HG03280 (cell line): ENCODE results near the gene BNC2.

Experiments used
- ATAC-seq: cut with Tn5 transposase; IDR thresholded peaks from one replicate; pipeline ENCODE4 v1.9.1; 2021; ENCODE audit warnings: mild to moderate bottlenecking, moderate library complexity; ENCODE audit not compliant: unreplicated experiment

BNC2 gene

DNA sequence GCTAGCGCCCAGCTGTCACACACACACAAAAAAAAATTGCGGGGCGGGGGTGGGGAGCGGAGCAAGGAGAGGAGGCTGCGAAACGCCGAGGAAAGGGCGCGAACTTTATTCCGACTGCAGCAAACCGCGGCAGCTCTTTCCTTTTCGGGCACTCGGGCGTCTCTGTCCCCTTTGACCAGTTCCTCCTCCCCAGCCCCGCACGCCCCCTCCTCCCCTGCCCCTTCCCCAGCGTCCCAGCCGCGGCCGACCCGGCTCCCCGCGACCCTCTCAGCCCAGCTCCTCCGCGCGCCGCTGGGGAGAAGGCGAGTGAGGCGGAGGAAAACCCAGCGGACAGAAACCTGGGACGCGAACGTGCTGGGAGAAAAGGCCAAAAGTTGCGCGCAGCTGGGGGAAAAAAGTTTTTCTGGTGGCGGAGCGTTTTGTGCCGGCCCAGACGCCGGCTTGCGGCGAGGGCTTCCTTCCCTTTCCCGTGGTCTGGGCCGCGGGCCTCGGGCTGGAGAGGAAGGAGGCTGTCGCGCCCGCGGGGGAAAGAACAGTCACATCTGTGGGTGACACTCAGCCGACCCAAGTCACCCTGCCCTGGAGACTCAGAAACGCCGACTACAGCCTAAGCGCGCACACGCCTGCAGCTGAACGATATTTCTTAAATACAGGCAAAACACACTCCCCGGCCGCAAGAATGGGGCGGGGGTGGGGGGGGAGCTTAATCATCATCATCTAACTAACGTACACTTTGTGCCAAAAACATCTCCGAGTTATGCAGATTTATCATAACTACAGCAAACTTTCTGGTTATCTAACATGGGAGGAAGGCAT lies 1.1 kb upstream of the BNC2 start:
- no peak for ATAC-seq

DNA sequence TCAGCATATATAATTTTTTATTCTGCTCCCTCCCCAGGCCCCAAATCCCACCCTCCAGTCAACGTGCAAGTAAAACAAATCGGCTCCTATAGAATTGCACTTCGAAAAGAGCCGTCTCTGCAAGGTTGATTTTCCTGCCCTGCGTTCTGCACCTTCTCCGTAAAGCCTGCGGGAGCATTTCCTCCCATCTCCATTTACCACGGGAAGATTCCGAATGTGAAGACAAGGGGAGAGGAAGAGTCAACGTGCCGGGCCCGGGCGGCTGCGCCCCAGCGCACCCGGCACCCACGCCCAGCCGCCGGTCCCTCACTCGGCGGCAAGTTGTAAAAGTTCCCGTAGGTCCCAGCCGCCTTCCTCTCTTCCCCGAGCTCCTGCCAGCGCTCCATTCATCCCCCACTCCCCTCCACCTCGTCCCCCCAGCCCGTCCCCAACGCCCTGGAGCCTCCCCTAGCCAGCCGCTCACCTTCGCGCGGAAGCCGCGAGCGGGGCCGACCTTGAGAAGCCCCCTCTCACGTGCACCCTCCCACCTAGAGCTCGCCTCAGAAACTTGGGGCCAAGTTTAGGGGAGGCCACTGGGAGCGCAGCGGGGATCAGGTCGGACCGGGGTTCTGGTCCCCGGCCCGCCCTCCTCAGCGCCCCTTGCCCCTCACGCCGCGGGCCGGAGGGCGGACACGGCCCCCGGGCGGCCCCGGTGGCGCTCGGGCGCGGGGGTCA lies 431 bp downstream of the BNC2 start:
- no peak for ATAC-seq

DNA sequence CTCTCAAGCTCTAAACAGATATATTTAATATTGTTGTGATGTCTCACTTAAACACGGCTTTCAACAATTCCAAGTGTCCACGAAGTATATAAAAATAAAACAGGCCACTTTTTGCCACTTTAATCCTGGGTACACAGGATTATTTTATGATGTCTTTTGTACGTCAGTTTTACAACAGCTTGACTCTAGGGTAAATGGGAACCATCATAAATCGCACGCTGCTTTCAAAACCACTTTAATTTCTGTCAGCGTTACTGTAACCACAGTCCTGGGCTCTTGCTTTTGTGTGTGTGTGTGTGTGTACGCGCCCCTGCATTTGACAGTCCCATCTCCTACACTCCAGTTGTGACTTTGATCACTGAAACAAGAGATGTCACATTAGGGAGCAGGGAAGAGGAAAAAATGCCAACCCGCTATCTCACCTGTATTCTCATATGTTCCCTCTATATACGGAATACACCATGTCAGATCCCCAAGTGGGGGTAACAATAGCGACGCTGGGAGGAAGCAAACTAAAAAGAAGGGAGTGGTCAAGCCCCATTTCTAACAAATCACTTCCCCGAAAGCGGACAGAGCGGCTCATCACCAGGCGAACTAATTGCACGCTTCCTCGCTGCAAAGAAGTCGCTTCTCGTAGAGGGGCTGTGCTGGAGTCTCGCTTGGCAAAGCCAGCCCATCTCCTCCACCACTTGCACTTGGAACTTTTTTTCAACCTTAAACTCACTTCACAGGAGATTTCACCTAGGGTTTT lies 1.2 kb downstream of the BNC2 start:
- ATAC-seq: no peak

DNA sequence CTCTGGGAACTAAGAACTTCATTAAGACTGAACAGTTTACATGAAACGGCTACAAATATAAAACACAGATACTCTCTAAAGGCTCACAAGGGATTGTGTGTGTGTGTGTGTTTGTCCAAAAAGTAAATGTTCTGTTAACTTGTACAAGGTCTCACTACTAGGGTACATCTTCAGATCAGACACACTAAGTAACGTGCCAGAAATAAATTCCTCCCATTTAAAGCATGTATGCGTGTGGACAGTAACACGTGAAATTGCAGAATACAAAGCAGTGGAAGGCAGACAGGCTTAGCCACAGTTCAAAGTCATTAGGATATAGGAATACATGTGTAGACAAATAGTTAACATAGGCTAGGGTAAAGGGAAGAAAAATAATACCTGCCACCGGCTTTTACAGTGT lies 1.8 kb downstream of the BNC2 start:
- no peak for ATAC-seq

DNA sequence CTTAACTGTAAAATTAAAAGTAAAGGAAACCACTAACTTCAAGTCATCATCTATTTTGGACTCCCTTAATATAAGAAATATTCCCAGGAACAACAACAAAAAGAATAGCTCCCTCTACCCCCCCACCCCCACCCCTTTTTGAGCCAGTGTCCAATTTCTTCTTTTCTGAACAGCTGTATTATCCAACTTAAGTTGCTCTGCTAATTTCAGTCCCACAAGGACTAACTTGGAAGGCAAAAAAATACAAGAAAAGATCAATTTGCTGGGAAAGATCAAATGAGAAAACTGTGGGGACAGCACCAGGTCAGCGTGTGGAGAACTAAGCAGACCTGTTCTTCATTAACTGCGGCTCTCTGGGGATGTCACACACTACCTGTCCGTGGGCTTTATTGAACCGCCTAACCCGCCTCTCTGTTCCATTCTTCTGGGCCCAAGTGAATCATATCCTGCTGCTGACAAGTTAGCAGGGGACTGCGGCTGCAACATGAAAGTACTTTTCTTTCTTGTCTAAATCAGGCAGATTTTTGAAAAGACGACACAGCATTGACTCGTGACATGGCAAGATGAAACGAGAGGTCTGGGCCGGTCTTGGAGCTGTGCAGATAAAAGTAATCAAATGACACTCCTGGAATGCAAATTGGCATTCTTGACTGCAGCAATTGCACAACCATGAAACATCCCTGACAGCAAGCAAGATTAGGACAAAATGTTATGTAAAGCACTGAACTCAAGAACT lies 2.7 kb downstream of the BNC2 start:
- no peak for ATAC-seq

DNA sequence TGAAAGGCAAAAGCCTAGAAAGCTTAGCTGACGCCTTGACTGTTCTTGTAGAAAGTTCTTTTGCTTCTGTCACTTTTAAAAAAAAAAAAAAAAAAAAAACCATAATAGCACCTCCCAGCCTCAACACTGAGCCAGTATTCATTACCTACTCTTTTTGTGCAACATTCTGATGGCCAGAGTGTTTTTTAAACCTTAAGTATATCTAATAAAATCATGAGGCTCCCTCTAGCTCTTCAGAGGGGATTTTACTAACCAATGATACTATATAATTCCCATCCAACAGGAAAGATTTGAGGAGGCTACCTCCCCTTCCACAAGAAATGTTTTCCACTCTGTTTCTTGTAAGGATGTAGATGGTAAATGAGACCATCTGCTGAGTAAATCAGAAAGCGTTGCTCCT lies 3.9 kb downstream of the BNC2 start:
- no peak for ATAC-seq

DNA sequence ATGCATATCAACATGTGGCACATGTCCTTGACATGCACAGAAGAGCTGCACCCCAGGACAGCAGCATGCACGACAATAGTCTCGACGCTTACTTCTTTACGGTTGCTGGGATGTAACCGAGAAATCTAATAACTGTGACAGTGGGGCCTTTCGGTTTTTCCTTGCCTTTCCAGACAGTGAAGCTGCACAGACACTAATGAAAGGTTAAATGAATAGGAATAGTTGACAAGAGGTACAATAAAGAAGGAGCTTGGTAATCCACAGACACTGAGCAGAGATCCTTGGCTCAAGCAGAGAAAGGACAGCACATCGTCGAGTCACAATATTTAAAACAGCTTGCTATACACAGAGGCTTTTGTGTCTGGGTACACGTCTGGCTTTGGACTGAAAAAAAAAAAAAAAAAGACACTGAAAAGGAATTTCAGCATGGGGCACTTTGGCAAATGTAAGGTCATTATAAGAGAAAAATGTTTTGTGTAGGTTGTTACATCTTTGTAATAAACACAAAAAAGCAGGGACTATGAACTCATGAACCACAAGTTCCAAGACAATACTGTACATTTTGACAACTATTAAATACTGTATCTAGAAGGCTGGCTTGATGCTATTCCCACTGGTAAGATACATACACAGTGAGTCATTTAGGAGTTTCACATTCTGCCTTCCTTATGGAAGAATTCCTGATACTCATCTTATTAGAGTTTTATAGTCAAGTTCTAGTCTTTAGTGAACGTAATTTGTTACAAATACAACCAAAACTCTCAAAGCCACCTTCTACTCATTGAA lies 5.6 kb downstream of the BNC2 start:
- no peak for ATAC-seq

DNA sequence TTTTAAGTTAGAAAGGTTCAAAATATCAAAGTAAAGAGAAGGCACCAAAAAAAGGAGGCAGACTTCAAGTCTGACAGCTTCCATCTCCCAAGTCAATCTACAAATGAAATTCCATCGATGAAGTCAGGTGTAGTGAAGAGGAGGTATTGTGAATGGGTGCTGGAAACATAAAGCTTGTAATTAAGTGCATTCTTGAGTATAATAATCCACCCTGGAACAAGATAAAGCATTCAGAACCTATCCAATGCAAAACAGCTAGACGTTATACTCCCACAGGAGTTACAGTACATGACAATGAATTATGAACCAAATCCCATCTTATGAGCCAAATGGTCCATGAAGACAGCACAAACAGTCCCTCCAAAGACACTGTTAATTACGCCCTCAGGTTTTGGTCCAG lies 22.3 kb downstream of the BNC2 start:
- no peak for ATAC-seq

DNA sequence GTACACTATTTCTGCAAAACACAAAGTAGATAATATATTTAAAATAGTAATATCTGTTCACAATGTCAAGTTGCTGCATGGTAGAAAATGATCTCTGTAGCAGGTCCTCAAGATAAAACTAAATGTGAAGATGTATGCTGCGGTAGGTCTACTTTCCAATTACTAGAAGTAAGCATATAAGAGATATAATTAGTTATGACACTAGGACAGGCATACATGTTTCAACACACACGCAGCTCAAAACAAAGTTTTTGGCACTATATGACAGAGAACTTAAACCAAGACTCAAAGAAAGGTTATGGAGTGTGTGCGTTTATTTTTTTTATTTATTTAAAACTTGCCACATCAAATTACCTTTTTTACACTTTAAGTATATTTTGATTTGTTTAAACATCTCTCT lies 23.5 kb downstream of the BNC2 start:
- ATAC-seq: no peak

DNA sequence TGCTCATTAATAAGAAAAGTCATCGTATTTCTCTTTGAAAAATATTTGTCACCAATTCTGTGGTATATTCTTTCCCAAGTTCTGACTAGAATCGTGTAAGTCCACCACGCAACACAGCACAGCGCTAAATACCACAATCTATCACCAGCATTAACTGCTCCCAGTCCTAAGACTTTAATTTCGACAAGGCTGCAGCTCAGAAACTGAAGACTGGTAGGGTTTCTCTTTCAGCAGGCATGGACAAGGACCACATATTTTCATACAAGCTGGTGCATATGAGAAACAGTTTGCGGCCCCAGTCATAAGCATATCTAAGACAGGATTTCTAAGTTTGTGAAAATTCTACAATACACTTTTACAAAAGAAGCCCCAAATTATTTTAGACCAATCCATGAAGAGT lies 24.1 kb downstream of the BNC2 start:
- no peak for ATAC-seq

DNA sequence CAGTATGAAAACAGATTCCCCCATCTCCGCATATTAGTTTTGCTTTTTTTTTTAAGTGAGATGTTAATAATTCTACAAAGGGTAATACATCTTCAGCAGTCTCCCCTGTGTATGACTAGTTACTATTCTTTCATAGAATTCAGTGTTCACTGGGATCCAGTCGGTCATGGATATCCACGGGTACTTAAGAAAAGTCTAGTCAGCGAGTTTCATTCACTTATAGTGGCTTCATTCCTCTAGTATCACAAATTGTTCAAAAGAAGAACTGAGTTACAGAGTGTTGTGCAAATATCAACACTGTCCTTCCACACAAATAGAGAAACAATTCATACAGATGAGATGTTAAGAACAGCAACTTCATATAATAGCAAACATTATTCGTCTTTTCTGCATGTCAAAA lies 35.7 kb downstream of the BNC2 start:
- no peak for ATAC-seq

DNA sequence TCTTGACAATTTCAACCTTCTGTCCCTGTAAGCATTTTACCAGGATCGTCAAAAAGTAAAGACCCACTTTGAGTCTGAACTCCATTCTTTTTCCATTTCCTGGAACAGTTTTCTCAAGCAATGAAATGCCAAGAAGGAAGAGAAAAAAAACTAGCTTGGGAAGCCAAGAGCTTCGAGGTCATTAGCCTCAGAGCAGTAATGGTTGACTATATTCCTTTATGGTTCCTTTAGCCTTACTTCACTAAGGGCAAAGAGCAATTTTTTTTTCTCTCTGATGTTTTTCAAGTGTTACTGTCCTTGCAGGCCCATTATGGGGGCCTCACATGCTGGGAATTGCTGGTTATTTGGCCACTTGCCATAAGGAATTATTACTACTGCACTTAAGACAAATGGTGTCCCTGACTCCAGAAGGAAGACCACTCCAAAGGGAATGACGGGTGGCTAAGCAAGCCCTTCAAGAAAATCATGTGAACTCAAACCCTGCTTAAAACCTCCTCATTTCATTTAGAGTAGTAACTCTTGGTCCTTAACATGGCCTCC lies 37.1 kb downstream of the BNC2 start:
- ATAC-seq: no peak

DNA sequence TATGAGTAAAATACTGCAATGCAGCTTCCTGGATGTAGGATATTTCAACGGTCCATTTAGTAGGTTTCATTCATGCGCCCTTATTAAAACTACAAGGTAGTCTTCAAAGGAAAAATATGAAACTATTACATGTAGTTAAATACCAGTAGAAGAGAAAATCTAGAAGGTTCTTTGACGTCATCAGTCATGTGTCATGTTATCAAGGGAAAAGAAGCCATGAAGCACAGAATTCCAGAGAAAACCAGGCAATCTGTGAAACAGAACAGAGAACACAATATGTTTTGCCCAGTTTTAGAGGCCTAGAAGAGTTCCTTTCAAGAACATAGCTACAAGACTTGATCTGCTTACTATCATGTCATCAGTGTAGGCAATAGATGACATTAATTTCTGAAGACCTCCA lies 38.4 kb downstream of the BNC2 start:
- no peak for ATAC-seq

DNA sequence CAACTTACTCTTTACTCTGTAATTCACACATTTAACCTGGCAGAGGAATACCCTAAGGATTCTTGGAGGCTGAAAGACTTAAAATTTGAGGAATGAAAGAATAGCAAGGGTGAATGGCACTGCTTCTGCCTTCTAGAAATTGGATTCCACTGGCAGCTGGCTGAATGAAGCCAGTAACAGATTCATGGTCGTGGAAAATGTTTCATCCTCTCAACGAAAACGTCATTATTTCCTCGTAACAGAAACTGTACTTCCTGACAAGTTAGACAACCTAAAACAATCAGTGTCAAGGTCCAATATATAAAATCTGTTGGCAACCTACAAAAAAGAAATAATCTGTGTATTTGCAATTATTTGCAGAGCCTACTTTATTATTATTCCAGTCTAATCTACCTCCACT lies 39.7 kb downstream of the BNC2 start:
- ATAC-seq: no peak

DNA sequence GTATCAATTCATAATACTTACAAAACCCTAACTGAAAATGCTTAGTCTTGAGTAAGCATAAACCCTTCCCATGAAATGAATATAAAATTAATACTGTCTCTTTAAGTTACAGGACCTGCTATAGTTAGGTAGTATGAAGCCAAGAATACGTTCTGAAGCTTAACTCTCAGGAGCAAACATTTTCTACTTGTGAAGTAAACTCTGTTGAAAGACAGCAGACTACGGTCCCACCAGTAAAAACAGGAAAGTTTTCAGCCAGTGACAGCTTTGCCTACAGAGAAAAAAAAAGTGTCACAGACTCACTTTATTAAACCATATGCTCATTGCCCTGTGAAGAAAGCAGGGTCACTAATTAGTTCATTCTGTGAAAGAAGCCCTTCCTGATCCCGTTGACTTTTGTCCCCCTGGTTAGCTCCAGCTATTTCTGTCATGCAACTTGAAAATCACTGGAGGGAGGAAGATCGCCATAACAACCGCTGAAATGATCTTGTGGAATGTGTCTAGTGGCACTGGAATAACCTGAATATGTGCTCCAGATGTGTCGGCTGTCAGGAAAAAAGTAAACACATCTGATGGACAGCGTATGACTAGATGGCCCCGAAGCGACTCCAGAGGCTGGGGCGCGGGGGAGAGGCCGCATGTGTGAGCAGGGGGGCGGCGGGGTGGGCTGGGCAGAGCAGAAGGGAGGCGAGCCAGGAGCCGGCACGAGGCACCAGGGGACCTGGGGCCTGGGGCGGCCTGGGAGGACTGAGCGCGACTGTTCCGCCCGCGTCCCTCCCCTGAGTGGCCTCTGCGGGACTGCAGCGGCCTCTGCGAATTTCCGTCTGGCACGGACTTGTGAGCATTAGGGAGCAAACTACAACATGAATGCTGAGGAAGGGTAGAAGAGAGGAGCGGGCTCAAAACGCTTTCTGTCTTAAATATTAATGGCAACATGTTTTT lies 41.9 kb downstream of the BNC2 start:
- no peak for ATAC-seq

DNA sequence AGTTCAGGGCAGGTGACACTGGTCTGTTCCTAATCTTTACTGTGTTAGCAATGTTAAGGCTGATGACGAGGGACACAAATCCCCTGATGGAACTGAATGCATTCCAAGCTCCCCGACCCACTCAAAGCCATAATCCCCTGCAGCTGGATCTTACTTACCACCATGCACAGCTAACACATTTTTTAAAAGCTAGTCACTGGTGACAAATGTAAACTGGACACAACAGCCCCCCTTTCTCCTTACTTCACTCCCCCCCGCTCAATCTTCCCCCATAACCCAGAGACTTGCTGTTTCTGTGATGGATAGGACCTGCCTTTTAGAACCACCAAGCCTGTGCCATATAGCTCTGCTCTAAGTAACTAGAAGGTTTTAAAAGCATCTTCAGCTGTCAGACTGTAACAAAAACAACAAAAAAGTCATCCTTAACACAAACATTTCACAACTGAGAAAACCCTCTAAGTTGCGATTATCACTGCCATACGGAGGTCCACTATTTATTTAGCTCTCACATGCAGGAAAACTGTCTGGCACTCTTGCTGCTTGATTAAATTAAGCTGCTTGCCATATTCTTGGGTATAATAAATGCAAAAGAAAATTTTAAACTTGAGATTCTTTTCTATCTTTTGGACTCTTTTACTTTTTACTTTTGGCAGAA lies 44.4 kb downstream of the BNC2 start:
- ATAC-seq: no peak

DNA sequence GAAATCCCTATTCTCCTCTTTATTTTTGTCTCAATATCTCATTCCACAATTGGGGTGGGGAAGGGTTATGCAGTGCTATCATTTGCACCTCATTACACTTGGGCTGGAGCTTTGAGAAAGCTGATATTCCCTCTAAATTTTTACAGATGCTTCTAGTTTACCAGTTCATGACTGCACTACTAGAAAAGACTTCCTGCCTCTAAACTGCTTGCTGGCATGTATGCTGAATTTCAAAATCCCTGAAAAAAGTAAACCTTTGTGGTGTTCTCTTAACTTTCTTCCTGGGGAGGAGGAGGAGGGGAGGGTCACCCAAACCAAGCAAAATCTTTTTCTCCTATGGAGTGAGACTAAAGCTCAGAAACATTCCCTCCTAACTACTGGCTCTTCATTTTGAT lies 45.1 kb downstream of the BNC2 start:
- no peak for ATAC-seq

DNA sequence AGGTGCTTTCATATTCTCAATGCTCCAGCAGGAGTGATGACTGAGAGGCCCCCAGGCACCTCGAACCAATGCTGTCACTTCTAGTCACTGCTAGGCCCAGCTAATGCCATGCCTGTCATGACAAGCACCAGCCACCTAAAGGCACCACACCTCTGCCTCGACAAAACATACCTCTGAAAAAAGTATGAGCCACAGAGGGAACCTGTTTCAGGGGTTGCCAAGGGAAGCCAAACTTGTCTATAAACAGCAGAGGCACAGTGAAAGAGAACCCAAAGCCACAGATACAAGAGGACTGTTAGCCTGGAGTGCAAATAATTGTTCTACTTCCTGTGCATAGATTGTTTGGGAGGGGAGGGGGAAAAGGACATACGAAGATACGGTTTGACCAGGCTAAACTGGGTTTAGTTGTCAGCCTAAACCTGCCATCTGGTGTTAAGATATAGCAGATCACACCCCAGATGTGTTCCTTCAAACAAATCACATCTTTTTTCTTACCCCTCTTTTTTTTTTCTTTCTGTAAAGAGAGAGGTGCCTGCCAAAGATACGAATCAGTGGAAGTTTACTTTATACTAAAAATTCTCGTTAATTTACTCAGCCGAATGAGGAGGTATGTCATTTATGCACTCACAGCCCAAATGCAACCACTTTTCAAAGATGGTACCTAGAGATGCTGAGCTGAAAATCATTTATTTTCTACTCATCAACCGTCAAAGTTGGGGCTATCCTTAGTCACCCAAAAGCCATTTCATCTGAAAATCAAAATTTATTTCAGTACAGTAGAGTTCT lies 45.7 kb downstream of the BNC2 start:
- no peak for ATAC-seq
